ENCODE measurements around the gene FIBCD1. TPM values are rescaled to one million over a fixed set of nuclear protein-coding genes. Genes with fewer than 3 reads are reported as not detected.

FIBCD1 gene
- total RNA-seq, 1 experiment from 2014 or later: 7.1 TPM

DNA sequence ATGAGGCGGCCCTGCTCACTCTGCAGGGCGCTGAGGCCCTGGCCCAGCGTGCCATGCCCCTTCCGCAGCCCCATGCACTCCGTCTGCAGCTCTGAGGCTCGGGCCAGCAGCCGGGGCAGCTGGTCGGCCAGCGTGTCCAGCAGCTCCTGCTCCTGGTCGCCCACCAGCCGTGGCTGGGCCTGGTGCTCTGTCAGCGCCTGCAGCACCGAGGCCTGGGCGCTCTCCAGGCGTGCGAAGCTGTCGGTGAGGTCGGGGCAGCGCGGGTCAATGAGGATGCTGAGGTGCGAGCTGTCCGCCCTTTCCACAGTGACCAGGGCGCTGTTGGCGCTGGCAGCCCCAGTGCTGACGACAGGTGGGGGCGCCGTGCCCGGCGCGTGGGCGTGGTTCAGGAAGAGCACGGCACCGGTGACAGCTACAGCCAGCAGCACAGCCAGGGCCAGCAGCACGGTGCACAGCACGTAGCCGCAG, 9.4 kb downstream of the FIBCD1 start:
- Mint-ChIP-seq H3K36me3 (ENCODE audit: insufficient read depth in 1 of 3, low read depth in 3 of 3) (no peaks in the 10 kb centered on the region), H3K4me3 (no peak overlapping the region), H3K4me1 (peaks cover 21 to 27% of the 10 kb centered on the region in 2 experiments), H3K27me3 (ENCODE audit: low read depth) (peaks cover 5% of the 10 kb centered on the region), H3K9me3 (no peaks in the 10 kb centered on the region), H3K27ac (no peak overlapping the region)
- no peak overlapping the region for H3K18ac ChIP-seq (ENCODE audit: insufficient read length, low read depth, low read length)
- no peak overlapping the region for H4K5ac ChIP-seq (ENCODE audit: insufficient read length, low read depth, low read length)
- no peak overlapping the region; the same call in 1 of the 2 replicates for H3K14ac ChIP-seq (ENCODE audit: insufficient read depth, low read length)
- H2BK12ac ChIP-seq (ENCODE audit: insufficient read length, low read depth, low read length): no peak overlapping the region
- H3T11ph ChIP-seq (ENCODE audit: low read length): no peak overlapping the region
- H3K79me1 ChIP-seq (ENCODE audit: insufficient read depth, low read depth, low read length, poor library complexity, severe bottlenecking): no peaks in the 10 kb centered on the region
- no peak overlapping the region for H3K27ac ChIP-seq (ENCODE audit: insufficient read length, low read depth, low read length)
- TF ChIP-seq, protein P1, sequence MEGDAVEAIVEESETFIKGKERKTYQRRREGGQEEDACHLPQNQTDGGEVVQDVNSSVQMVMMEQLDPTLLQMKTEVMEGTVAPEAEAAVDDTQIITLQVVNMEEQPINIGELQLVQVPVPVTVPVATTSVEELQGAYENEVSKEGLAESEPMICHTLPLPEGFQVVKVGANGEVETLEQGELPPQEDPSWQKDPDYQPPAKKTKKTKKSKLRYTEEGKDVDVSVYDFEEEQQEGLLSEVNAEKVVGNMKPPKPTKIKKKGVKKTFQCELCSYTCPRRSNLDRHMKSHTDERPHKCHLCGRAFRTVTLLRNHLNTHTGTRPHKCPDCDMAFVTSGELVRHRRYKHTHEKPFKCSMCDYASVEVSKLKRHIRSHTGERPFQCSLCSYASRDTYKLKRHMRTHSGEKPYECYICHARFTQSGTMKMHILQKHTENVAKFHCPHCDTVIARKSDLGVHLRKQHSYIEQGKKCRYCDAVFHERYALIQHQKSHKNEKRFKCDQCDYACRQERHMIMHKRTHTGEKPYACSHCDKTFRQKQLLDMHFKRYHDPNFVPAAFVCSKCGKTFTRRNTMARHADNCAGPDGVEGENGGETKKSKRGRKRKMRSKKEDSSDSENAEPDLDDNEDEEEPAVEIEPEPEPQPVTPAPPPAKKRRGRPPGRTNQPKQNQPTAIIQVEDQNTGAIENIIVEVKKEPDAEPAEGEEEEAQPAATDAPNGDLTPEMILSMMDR (conservative IDR thresholded peaks at IDR 0.05): no peak
- no CpG with 5 or more reads among the region's 36 CpGs for WGBS (ENCODE audit: extremely low coverage, insufficient read length, low lambda C conversion rate)
- no peaks in the 10 kb centered on the region for H3K23me2 ChIP-seq (ENCODE audit: insufficient read length, low read depth, low read length, poor library complexity, severe bottlenecking)
- no peak for DNase-seq
- H4K8ac ChIP-seq (replicated peaks; ENCODE audit: insufficient read length, low read depth, low read length): no peak overlapping the region
- no peak overlapping the region for H3K4ac ChIP-seq (ENCODE audit: low read depth, low read length)
- no peak overlapping the region for H2BK120ac ChIP-seq (ENCODE audit: low read depth, low read length, poor library complexity, severe bottlenecking)
- no peak overlapping the region for H3K56ac ChIP-seq (ENCODE audit: insufficient read length, low read depth, low read length)
- H3K4me1 ChIP-seq (ENCODE audit: insufficient read depth, low read length): no peaks in the 10 kb centered on the region
- no peak overlapping the region for H3K9ac ChIP-seq (ENCODE audit: extremely low read depth, insufficient read length, low read length)
- no peak overlapping the region for H2AK5ac ChIP-seq (ENCODE audit: insufficient read length, low read length)
- H3K27me3 ChIP-seq (ENCODE audit: insufficient read depth, low read length): no peaks in the 10 kb centered on the region
- H2BK15ac ChIP-seq (ENCODE audit: low read depth, low read length): no peak overlapping the region
- no peaks in the 10 kb centered on the region for H4K20me1 ChIP-seq (ENCODE audit: control insufficient read depth, insufficient read depth, insufficient read length)
- H2BK20ac ChIP-seq (ENCODE audit: low read depth, low read length, poor library complexity, severe bottlenecking): no peak overlapping the region
- H2BK5ac ChIP-seq (ENCODE audit: insufficient read length, low read length): no peak overlapping the region
- no peak overlapping the region for H3K23ac ChIP-seq (ENCODE audit: insufficient read length, low read depth, low read length)
- no peak overlapping the region for H4K91ac ChIP-seq (ENCODE audit: insufficient read length, low read depth, low read length)
- H3K4me2 ChIP-seq (ENCODE audit: insufficient read depth, insufficient read length, low read length): no peak overlapping the region
- H2AFZ ChIP-seq (ENCODE audit: low read length): no peak overlapping the region
- H3K9me3 ChIP-seq (ENCODE audit: control insufficient read depth, low read depth, low read length): no peaks in the 10 kb centered on the region
- no peaks in the 10 kb centered on the region for H3K79me2 ChIP-seq (ENCODE audit: insufficient read depth, low read length)

Data from H9 (cell line).